HCEC 1CT (cell line): ENCODE results near the gene RIN3.
A peak's percentile ranks its signal among the peaks of the same experiment; 100 is the strongest.

Experiments used
- DNase-seq: peaks from one replicate; pipeline ENCODE4 v3.0.0-alpha.2; 2017

The RIN3 gene

GRCh38 chr14:92728759-92729364 is 215.3 kb downstream of the RIN3 start:
- peak; percentile 51 for DNase-seq

GRCh38 chr14:92729634-92730358 is 216.2 kb downstream of the RIN3 start:
- DNase-seq, result peak; percentile 95

GRCh38 chr14:92731622-92732115 is 218.1 kb downstream of the RIN3 start:
- no peak for DNase-seq

GRCh38 chr14:92733007-92733406 is 219.4 kb downstream of the RIN3 start:
- no peak for DNase-seq

- DNase-seq, result no peak
These were observed 221.0 kb downstream of the RIN3 start for GRCh38 chr14:92734618-92735017.

GRCh38 chr14:92735344-92735743 is 221.8 kb downstream of the RIN3 start:
- no peak for DNase-seq

GRCh38 chr14:92737206-92737605 is 223.6 kb downstream of the RIN3 start:
- no peak for DNase-seq

- no peak for DNase-seq
These were observed 224.1 kb downstream of the RIN3 start for GRCh38 chr14:92737619-92738188.
